Neural cell (in vitro differentiated cells): ENCODE results near the gene PCP2. TPM values are rescaled to one million over a fixed set of nuclear protein-coding genes. Genes with fewer than 3 reads are reported as not detected.

Experiments used
- H2AFZ ChIP-seq: fragments of 200-600, 300-800 bp; sonication (generic), shearing (Covaris generic); 2 replicates; pipeline ENCODE4 v1.6.0; 2014; ENCODE audit warnings: low read depth, mild to moderate bottlenecking, antibody characterized with exemption, low read length, moderate library complexity
- H3F3A ChIP-seq: fragments of 200-600 bp; shearing (Covaris generic); 2 replicates; pipeline ENCODE4 v1.6.1; 2016; ENCODE audit warnings: mild to moderate bottlenecking, moderate library complexity, mixed read lengths, antibody characterized with exemption, low read length; ENCODE audit not compliant: insufficient read depth, poor library complexity, severe bottlenecking
- H3K27ac ChIP-seq: fragments of 200-600, 300-800 bp; sonication (generic), shearing (Covaris generic); 2 replicates; pipeline ENCODE4 v1.5.1; 2014; ENCODE audit warnings: mild to moderate bottlenecking, low read length, moderate library complexity
- H3K27me3 ChIP-seq: fragments of 300-800, 200-600 bp; sonication (generic), shearing (Covaris generic); 2 replicates; pipeline ENCODE4 v1.6.0; 2014; ENCODE audit warnings: mild to moderate bottlenecking, low read depth, low read length, moderate library complexity; ENCODE audit not compliant: insufficient read depth
- H3K36me3 ChIP-seq: fragments of 300-800, 200-600 bp; sonication (generic), shearing (Covaris generic); 2 replicates; pipeline ENCODE4 v1.5.1; 2014; ENCODE audit warnings: mild to moderate bottlenecking, antibody characterized with exemption, low read length, moderate library complexity; ENCODE audit not compliant: insufficient read depth
- H3K4me2 ChIP-seq: fragments of 300-800, 200-600 bp; sonication (generic), shearing (Covaris generic); 2 replicates; pipeline ENCODE4 v1.6.0; 2014; ENCODE audit warnings: mild to moderate bottlenecking, low read length
- H3K4me3 ChIP-seq: fragments of 300-800, 200-600 bp; sonication (generic), shearing (Covaris generic); 2 replicates; pipeline ENCODE4 v1.5.1; 2014; ENCODE audit warnings: mild to moderate bottlenecking, low read length, moderate library complexity
- H3K79me2 ChIP-seq: fragments of 200-600 bp; shearing (Covaris generic); replicated peaks from 2 replicates; pipeline ENCODE4 v1.6.0; 2014; ENCODE audit warnings: mild to moderate bottlenecking, low read length, moderate library complexity; ENCODE audit not compliant: insufficient read depth
- H3K9ac ChIP-seq: fragments of 300-800, 200-600 bp; sonication (generic), shearing (Covaris generic); 2 replicates; pipeline ENCODE4 v1.6.1; 2016; ENCODE audit warnings: mild to moderate bottlenecking, low read length, mixed read lengths
- H3K9me2 ChIP-seq: fragments of 200-600 bp; shearing (Covaris generic); 2 replicates; pipeline ENCODE4 v1.6.1; 2016; ENCODE audit warnings: mild to moderate bottlenecking, low read length, mixed read lengths; ENCODE audit not compliant: insufficient read depth
- H3K9me3 ChIP-seq: fragments of 200-600, 300-800 bp; sonication (generic), shearing (Covaris generic); 2 replicates; pipeline ENCODE4 v1.6.1; 2016; ENCODE audit warnings: mild to moderate bottlenecking, mixed run types, low read length, moderate library complexity, mixed read lengths
- H4K20me1 ChIP-seq: fragments of 200-600 bp; shearing (Covaris generic); 2 replicates; pipeline ENCODE4 v1.6.1; 2016; ENCODE audit warnings: mild to moderate bottlenecking, mixed run types; ENCODE audit not compliant: insufficient read depth
- EP300 ChIP-seq: fragments of 450-650 bp; conservative IDR thresholded peaks from 2 replicates; pipeline ENCODE4 v1.6.1; 2014; ENCODE audit warnings: antibody characterized with exemption, mild to moderate bottlenecking, moderate library complexity; ENCODE audit not compliant: poor library complexity, severe bottlenecking
- EZH2 ChIP-seq: fragments of 200-600, 300-800 bp; shearing (Covaris generic), sonication (generic); IDR thresholded peaks from 2 replicates; pipeline ENCODE4 v1.6.1; 2014; ENCODE audit warnings: antibody characterized with exemption, low read length, borderline replicate concordance, mild to moderate bottlenecking; ENCODE audit not compliant: insufficient read depth, poor library complexity, severe bottlenecking
- MXI1 ChIP-seq: fragments of 450-650 bp; conservative IDR thresholded peaks from 2 replicates; pipeline ENCODE4 v1.6.1; 2014; ENCODE audit warnings: antibody characterized with exemption, mild to moderate bottlenecking; ENCODE audit not compliant: poor library complexity, severe bottlenecking
- POLR2AphosphoS5 ChIP-seq: IDR thresholded peaks from 2 replicates; pipeline ENCODE4 v1.6.1; 2012
- RAD21 ChIP-seq: fragments of 450-650 bp; conservative IDR thresholded peaks from 2 replicates; pipeline ENCODE4 v1.6.1; 2014; ENCODE audit warnings: antibody characterized with exemption, mild to moderate bottlenecking, moderate library complexity
- SMC3 ChIP-seq: fragments of 450-650 bp; conservative IDR thresholded peaks from 2 replicates; pipeline ENCODE4 v1.6.1; 2014; ENCODE audit warnings: antibody characterized with exemption, mild to moderate bottlenecking, moderate library complexity; ENCODE audit not compliant: poor library complexity
- TAF1 ChIP-seq: IDR thresholded peaks from 2 replicates; pipeline ENCODE4 v1.6.1; 2012; ENCODE audit warnings: low read depth
- polyA plus RNA-seq: library from polyadenylated mRNA; depleted of rRNA; stranded (reverse); fragments of >200 nt; gene quantifications from 2 replicates; pipeline ENCODE4 v1.2.3, GENCODE V29; 2014
- TF ChIP-seq, protein P1 (sequence below): fragments of 450-650 bp; IDR thresholded peaks from 2 replicates; pipeline ENCODE4 v1.5.1; 2014; ENCODE audit warnings: antibody characterized with exemption, mild to moderate bottlenecking, moderate library complexity; ENCODE audit not compliant: poor library complexity, severe bottlenecking
- TF ChIP-seq, protein P2 (sequence below): IDR thresholded peaks from 2 replicates; pipeline ENCODE4 v1.6.1; 2012; ENCODE audit warnings: borderline replicate concordance

PCP2 gene
- polyA plus RNA-seq, 1 donor from 2014 or later, result not detected

DNA sequence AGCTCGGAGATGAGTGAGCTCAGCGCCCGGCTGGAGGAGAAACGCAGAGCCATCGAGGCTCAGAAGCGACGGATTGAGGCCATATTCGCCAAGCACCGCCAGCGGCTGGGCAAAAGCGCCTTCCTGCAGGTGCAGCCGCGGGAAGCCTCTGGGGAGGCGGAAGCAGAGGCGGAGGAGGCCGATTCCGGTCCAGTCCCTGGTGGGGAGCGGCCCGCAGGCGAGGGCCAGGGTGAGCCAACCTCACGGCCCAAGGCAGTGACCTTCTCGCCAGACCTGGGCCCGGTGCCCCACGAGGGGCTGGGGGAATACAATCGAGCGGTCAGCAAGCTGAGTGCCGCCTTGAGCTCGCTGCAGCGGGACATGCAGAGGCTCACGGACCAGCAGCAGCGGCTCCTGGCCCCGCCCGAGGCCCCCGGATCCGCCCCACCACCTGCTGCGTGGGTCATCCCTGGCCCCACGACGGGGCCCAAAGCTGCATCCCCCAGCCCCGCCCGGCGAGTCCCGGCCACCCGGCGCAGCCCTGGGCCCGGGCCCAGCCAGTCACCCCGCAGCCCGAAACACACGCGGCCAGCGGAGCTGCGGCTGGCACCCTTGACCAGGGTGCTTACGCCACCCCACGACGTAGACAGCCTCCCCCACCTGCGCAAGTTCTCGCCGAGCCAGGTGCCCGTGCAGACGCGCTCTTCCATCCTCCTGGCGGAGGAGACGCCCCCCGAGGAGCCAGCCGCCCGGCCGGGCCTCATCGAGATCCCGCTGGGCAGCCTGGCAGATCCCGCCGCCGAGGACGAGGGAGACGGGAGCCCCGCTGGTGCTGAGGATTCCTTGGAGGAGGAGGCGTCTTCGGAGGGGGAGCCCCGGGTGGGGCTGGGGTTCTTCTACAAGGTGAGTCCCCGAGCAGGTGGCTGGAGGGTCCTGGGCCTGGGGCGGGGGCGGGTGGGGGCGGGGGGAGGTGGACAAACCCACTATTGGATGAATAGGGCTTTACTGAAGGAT, 20.9 kb downstream of the PCP2 start:
- Histone ChIP-seq H3K9me3 (no peaks in the 10 kb centered on the region), H3F3A (no peaks in the 10 kb centered on the region), H3K9ac (no peak overlapping the region), H2AFZ (no peak overlapping the region), H3K27ac (no peak overlapping the region), H4K20me1 (no peaks in the 10 kb centered on the region), H3K4me2 (no peak overlapping the region), H3K79me2 (no peaks in the 10 kb centered on the region), H3K36me3 (peaks cover 5% of the 10 kb centered on the region), H3K4me3 (no peak overlapping the region), H3K9me2 (no peaks in the 10 kb centered on the region), H3K27me3 (no peaks in the 10 kb centered on the region)
- TF ChIP-seq TAF1 (no peak), RAD21 (no peak), SMC3 (no peak), POLR2AphosphoS5 (no peak), EZH2 (no peak), MXI1 (no peak), EP300 (no peak)
- TF ChIP-seq, protein P1, sequence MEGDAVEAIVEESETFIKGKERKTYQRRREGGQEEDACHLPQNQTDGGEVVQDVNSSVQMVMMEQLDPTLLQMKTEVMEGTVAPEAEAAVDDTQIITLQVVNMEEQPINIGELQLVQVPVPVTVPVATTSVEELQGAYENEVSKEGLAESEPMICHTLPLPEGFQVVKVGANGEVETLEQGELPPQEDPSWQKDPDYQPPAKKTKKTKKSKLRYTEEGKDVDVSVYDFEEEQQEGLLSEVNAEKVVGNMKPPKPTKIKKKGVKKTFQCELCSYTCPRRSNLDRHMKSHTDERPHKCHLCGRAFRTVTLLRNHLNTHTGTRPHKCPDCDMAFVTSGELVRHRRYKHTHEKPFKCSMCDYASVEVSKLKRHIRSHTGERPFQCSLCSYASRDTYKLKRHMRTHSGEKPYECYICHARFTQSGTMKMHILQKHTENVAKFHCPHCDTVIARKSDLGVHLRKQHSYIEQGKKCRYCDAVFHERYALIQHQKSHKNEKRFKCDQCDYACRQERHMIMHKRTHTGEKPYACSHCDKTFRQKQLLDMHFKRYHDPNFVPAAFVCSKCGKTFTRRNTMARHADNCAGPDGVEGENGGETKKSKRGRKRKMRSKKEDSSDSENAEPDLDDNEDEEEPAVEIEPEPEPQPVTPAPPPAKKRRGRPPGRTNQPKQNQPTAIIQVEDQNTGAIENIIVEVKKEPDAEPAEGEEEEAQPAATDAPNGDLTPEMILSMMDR, result no peak
- TF ChIP-seq, protein P2, sequence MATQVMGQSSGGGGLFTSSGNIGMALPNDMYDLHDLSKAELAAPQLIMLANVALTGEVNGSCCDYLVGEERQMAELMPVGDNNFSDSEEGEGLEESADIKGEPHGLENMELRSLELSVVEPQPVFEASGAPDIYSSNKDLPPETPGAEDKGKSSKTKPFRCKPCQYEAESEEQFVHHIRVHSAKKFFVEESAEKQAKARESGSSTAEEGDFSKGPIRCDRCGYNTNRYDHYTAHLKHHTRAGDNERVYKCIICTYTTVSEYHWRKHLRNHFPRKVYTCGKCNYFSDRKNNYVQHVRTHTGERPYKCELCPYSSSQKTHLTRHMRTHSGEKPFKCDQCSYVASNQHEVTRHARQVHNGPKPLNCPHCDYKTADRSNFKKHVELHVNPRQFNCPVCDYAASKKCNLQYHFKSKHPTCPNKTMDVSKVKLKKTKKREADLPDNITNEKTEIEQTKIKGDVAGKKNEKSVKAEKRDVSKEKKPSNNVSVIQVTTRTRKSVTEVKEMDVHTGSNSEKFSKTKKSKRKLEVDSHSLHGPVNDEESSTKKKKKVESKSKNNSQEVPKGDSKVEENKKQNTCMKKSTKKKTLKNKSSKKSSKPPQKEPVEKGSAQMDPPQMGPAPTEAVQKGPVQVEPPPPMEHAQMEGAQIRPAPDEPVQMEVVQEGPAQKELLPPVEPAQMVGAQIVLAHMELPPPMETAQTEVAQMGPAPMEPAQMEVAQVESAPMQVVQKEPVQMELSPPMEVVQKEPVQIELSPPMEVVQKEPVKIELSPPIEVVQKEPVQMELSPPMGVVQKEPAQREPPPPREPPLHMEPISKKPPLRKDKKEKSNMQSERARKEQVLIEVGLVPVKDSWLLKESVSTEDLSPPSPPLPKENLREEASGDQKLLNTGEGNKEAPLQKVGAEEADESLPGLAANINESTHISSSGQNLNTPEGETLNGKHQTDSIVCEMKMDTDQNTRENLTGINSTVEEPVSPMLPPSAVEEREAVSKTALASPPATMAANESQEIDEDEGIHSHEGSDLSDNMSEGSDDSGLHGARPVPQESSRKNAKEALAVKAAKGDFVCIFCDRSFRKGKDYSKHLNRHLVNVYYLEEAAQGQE, result no peak

DNA sequence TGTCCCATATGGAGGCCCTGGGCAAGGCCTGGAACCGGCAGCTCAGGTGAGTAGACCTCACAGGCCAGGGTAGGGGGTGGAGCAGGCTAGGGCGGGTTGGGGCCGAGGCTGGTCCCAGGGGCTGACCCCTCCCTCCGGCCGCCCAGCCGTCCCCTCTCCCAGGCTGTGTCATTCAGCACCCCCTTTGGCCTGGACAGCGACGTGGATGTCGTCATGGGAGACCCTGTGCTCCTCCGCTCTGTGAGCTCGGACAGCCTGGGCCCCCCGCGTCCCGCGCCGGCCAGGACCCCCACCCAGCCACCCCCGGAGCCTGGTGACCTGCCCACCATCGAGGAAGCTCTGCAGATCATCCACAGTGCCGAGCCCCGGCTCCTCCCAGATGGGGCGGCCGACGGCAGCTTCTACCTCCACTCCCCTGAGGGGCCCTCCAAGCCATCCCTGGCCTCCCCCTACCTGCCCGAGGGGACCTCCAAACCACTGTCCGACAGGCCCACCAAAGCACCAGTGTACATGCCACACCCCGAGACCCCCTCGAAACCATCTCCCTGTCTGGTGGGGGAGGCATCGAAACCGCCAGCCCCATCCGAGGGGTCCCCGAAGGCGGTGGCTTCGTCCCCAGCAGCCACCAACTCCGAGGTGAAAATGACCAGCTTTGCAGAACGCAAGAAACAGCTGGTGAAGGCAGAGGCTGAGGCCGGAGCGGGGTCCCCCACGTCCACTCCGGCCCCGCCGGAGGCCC, 21.8 kb downstream of the PCP2 start:
- no peak overlapping the region for H3K9ac ChIP-seq
- H3F3A ChIP-seq, result no peaks in the 10 kb centered on the region
- H4K20me1 ChIP-seq, result no peaks in the 10 kb centered on the region
- H2AFZ ChIP-seq, result no peak overlapping the region
- H3K27me3 ChIP-seq, result no peaks in the 10 kb centered on the region
- H3K79me2 ChIP-seq, result no peaks in the 10 kb centered on the region
- TF ChIP-seq SMC3 (no peak), EP300 (no peak), POLR2AphosphoS5 (no peak), TAF1 (no peak)
- TF ChIP-seq, protein P1, result no peak
- TF ChIP-seq, protein P2, result no peak
- no peak overlapping the region for H3K27ac ChIP-seq
- peaks cover 5% of the 10 kb centered on the region for H3K36me3 ChIP-seq
- H3K4me2 ChIP-seq, result no peak overlapping the region
- no peak overlapping the region for H3K4me3 ChIP-seq
- H3K9me2 ChIP-seq, result no peaks in the 10 kb centered on the region
- H3K9me3 ChIP-seq, result no peaks in the 10 kb centered on the region
